ENCODE results near the gene ARID1A. TPM values are rescaled to one million over a fixed set of nuclear protein-coding genes. Genes with fewer than 3 reads are reported as not detected.
"Not testable (repeated sequence)": the region's sequence is repeated elsewhere in the genome, so short reads cannot be mapped to it uniquely, and the experiment has no call there.

Gene ARID1A
- 100 to 1,000 TPM in 1 of 2 experiments, 10 to 100 TPM in 1; 73.1 to 112 TPM for total RNA-seq

DNA sequence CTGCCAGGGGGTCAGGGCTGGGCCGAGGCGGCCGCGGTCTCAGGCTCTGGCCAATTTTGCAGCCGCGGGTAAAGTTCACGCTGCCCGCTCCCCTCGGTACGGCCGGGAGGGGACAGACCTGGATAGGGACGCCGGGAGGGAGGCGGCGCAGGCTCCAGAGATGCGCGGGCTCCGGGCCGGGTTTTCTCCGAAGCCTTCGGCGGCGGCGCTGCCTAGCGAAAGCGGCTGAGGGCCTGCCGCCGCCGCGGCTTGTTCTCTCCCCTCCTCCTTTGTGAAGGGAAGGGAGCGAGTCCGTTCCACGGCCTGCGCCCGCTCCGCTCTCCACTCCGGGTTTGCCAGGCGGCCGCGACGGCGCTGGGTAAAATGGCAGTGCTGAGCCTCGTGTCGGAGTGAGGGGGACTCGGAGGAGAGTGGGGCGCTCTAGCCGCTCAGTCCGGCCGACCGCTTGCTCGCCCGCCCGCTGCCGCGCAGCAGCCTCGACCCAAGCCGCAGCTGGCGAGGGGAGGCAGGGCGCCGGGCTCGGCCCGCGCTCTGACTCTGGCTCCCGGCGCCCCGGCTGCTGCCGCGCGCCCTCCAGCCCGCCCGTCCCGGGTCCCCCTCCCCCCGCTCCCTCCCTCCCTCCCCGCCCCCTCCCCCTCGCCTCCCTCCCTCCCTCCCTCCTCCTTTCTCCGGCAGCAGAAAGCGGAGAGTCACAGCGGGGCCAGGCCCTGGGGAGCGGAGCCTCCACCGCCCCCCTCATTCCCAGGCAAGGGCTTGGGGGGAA lies at the start of gene ARID1A:
TSS of gene ARID1A (plus strand) at position 660 of the 763 bp plus-strand sequence. CDS start 389 bp downstream, outside the sequence.
- intact Hi-C loops (cut with DNase I, micrococcal nuclease): loop anchor here in 1 of 2 experiments (1.0 to 10.0 kb wide), 5 partner anchors 115 to 1951 kb away; partner anchors contain the start of genes CLIC4, GPATCH3, HMGN2 and TRNAU1AP
- POLR2A ChIA-PET: interaction anchor here (5.2 to 7.4 kb wide), 2 partner anchors 93 to 94 kb away, joined by 73 to 83 read pairs; partner anchors contain the start of gene PIGV
- ATAC-seq (peak; percentile 55), DNase-seq (peak; percentile 97)
- CTCF ChIA-PET: no interaction called here
- Mint-ChIP-seq H3K27me3 (no peaks in the 10 kb centered on the region), H3K36me3 (ENCODE audit: low read depth) (no peaks in the 10 kb centered on the region), H3K27ac (peak within 1 kb of the TSS; percentile 91), H3K4me1 (peaks cover 30% of the 10 kb centered on the region), H3K4me3 (peak within 1 kb of the TSS; percentile 81), H3K9me3 (ENCODE audit: low read depth) (no peaks in the 10 kb centered on the region)

DNA sequence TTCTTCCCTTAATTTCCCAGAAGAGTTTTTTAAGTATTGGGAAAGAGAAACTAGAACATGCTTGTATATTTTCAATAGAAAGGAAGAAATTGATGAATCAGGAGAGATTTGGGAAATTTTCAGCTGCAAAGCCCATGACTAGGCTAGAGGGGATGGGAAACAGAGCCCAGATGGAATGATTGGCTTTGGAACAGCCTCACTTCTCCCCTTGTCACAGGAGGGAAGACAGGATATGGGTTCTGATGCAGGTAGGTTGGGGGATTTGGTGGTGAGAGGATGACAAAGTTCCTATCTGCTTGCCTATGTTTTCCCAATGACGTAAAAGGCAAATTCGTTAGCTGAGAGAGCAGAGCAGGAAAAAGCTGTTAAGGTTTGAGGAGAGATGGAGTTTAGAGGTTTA lies 31.0 kb upstream of the ARID1A start:
- CTCF ChIA-PET: interaction anchor here (0.6 to 2.2 kb wide), 3 partner anchors 12 to 27 kb away, joined by 3 to 6 read pairs (median 3); no protein-coding TSS in a partner anchor
- intact Hi-C loops (cut with DNase I, micrococcal nuclease): no loop called here

DNA sequence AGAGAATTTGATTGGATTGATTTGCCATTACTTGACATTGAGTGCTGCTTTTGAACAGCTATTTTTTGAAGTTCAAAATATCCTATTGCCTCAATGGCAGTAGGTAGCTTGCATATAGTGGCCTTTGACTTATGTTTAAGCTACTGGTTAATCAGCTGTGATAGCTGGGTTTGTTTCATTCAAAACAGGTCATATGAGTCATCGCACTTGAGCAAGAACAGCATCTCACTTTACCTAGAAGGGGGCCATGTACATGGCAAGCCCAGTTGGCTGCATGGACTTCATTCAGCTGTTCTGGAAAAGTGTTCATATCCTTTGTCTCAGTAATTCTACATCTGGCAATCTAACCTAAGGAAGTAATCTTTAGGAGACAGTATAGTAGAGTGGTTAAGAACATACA lies 29.0 kb upstream of the ARID1A start:
- H3K4me3 Mint-ChIP-seq: no peak overlapping the region
- ChIA-PET POLR2A (interaction anchor here (0.5 to 0.7 kb wide), 4 partner anchors 28 to 254 kb away, joined by 3 to 14 read pairs (median 6); no protein-coding TSS in a partner anchor), CTCF (interaction anchor here (0.8 to 2.2 kb wide), 9 partner anchors 10 to 122 kb away, joined by 3 to 9 read pairs (median 4); no protein-coding TSS in a partner anchor)
- ATAC-seq (peak; percentile 96), DNase-seq (peak; percentile 39)
- intact Hi-C loops (cut with DNase I, micrococcal nuclease): no loop called here
- H3K27ac Mint-ChIP-seq: no peak overlapping the region
- H3K27me3 Mint-ChIP-seq: no peaks in the 10 kb centered on the region
- H3K9me3 Mint-ChIP-seq (ENCODE audit: low read depth): no peaks in the 10 kb centered on the region
- H3K36me3 Mint-ChIP-seq (ENCODE audit: low read depth): no peaks in the 10 kb centered on the region
- H3K4me1 Mint-ChIP-seq: peaks cover 10% of the 10 kb centered on the region

More for the DNA sequence above, 31.0 kb upstream of the ARID1A start:
- no peak for ATAC-seq
- Mint-ChIP-seq H3K27me3 (no peaks in the 10 kb centered on the region), H3K4me3 (no peak overlapping the region), H3K9me3 (ENCODE audit: low read depth) (no peaks in the 10 kb centered on the region), H3K36me3 (ENCODE audit: low read depth) (no peaks in the 10 kb centered on the region), H3K27ac (no peak overlapping the region), H3K4me1 (peaks cover 10% of the 10 kb centered on the region)
- POLR2A ChIA-PET: no interaction called here
- no peak for DNase-seq

DNA sequence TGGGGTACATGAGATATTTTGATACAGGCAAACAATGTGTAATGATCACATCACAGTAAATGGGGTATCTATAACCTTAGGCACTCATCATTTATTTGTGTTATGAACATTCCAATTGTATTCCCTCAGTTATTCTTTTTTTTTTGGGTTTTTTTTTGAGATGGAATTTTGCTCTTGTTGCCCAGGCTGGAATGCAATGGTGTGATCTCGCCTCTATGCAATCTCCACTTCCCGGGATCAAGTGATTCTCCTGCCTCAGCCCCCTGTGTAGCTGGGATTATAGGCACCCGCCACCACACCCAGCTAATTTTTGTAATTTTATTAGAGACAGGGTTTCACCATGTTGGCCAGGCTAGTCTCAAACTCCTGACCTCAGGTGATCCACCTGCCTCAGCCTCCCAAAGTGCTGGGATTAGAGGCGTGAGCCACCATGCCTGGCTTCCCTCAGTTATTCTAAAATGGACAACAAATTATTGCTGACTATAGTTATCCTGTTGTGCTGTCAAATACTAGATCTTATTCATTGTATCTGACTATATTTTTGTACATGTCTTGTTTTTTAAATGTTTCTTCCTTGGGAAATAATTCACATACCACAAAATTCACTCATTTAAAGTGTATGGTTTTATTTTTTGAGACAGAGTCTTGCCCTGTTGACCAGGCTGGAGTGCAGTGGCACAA lies 27.6 kb upstream of the ARID1A start:
- H3K36me3 Mint-ChIP-seq (ENCODE audit: low read depth); H3K27ac Mint-ChIP-seq; H3K4me1 Mint-ChIP-seq; POLR2A ChIA-PET; H3K4me3 Mint-ChIP-seq; H3K9me3 Mint-ChIP-seq (ENCODE audit: low read depth); CTCF ChIA-PET; H3K27me3 Mint-ChIP-seq; intact Hi-C loops (cut with DNase I, micrococcal nuclease); ATAC-seq; DNase-seq: not testable (repeated sequence)

DNA sequence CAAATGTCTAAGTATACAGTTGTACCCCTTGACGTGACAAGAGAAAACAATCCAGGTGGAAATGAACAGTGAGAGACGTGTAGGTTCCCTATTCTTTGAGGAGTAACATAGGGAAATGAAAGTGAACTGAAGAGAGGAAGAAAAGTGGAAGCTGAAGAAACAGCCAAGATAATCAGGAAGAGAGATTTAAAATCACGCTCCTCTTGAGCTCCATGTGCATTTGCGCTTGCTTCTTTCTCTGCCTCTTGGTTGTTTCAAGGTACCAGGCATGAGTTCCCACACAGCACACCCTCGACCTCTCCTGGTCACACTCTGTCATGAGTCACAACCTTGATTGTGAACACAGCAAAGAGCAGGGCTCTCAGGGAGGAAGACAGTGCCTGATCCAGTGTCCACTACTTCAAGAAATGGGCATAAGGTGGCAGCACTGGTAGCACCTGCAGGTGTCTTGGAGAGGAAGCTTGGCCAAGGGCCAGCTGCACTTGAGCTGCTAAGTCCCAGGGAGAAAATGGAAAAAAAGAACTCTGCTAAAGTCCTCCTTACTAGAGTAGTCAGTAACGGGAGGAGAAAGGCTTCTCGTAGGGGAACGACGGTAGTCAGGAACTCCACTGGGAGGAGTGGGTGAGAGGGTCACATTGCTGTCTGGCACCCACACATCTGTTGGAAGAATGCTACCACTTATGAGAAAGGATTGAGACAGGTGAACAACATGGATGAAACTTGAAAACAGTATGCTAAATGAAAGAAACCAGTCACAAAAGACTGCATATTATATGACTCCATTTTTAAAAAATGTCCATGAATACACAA lies 18.3 kb upstream of the ARID1A start:
- Mint-ChIP-seq H3K9me3 (ENCODE audit: low read depth) (no peaks in the 10 kb centered on the region), H3K27me3 (no peaks in the 10 kb centered on the region), H3K27ac (peak overlapping the region; percentile 48), H3K4me3 (peak overlapping the region; percentile 1), H3K36me3 (ENCODE audit: low read depth) (no peaks in the 10 kb centered on the region), H3K4me1 (peaks cover 15% of the 10 kb centered on the region)
- intact Hi-C loops (cut with DNase I, micrococcal nuclease): loop anchor here (1.0 to 2.0 kb wide), 3 partner anchors 15 to 112 kb away; no protein-coding TSS in a partner anchor
- POLR2A ChIA-PET: no interaction called here
- peak; percentile 74 for DNase-seq
- CTCF ChIA-PET: interaction anchor here (0.6 to 3.3 kb wide), 14 partner anchors 9 to 114 kb away, joined by 3 to 30 read pairs (median 4); no protein-coding TSS in a partner anchor
- peak; percentile 100 for ATAC-seq

DNA sequence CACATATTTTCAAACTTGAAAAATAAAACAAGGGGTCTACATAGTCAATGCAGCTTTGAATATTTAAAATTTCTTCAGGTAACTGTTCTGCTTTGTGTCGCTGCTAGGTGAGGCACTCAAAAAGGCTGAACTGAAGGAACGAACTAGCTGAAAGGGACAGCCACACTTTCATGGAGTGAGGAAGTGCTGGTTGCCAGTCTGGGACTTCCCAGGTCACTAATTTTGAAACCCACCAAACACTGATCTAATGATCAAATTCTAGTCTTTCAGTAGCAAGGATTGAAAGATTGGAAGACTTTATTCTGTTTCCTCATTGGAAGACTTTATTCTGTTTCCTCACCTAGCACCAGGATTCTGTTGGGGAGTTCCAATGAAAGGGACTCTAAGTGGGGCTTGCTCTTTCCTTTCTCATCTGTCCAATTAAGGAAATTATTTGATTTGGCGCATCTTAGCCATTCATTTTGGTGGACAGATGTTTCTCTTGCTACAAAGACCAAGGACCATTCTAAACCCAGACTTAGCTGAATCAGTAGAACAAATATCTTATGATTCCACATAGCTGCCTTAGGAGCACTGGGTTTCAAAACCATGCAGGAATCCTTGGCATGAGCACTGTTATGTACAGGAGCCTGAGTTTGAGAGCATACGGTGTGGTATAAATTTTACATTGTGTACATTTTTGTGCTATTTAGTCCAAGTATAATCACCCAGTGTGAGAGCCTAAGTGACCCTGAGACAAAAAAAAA lies 10.9 kb upstream of the ARID1A start:
- Mint-ChIP-seq H3K4me1 (peaks cover 12% of the 10 kb centered on the region), H3K27me3 (no peaks in the 10 kb centered on the region), H3K4me3 (no peak overlapping the region), H3K36me3 (ENCODE audit: low read depth) (no peaks in the 10 kb centered on the region), H3K9me3 (ENCODE audit: low read depth) (no peaks in the 10 kb centered on the region), H3K27ac (no peak overlapping the region)
- intact Hi-C loops (cut with DNase I, micrococcal nuclease): no loop called here
- ChIA-PET CTCF (interaction anchor here (0.6 to 1.8 kb wide), 2 partner anchors 32 to 105 kb away, joined by 4 to 5 read pairs; no protein-coding TSS in a partner anchor), POLR2A (no interaction called here)
- ATAC-seq: no peak
- DNase-seq: no peak

DNA sequence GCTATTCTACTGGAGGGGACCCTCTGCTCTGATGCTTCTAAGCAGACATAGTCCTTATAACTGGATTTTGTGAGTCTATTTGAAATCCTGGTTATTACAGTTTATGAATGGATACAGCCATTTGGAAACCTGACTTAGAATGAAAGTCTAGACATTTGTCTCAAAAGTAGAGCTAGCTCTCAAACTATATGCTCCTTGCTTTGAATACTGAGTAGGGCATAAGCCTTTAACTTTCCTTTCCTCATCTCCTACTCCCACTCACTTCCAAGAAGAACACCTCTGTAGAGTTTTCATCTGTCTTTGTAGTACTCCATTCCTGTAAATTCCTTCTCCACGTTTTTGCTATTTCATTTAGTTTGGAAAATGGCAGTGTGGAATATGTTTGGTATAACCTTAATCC lies 9.0 kb upstream of the ARID1A start:
- no peak overlapping the region for H3K27ac Mint-ChIP-seq
- H3K9me3 Mint-ChIP-seq (ENCODE audit: low read depth): no peaks in the 10 kb centered on the region
- no peaks in the 10 kb centered on the region for H3K27me3 Mint-ChIP-seq
- ATAC-seq: peak; percentile 36
- intact Hi-C loops (cut with DNase I, micrococcal nuclease): no loop called here
- H3K4me3 Mint-ChIP-seq: no peak overlapping the region
- DNase-seq: no peak
- ChIA-PET POLR2A (no interaction called here), CTCF (interaction anchor here (0.9 to 1.4 kb wide), 2 partner anchors 9 to 34 kb away, joined by 4 read pairs; no protein-coding TSS in a partner anchor)
- H3K4me1 Mint-ChIP-seq: peaks cover 15% of the 10 kb centered on the region
- H3K36me3 Mint-ChIP-seq (ENCODE audit: low read depth): no peaks in the 10 kb centered on the region

DNA sequence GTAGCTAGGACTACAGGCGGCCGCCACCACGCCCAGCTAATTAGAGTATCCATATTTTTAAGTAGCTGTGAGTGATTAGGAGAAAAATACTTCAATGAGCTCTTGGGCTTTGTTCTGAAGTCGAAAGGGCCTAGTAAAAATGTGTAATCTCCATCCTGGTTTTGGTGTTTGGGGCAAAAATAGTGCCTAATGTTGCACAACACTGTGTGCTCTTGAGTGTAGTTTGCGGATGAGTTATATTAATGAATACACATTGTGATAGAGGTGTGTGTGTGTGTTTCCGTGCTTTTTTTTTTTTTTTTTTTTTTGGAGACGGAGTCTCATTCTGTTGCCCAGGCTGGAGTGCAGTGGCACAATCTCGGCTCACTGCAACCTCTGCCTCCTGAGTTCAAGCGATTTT lies 6.3 kb upstream of the ARID1A start:
- Mint-ChIP-seq H3K36me3 (ENCODE audit: low read depth) (no peaks in the 10 kb centered on the region), H3K4me3 (no peak overlapping the region), H3K27ac (no peak overlapping the region), H3K27me3 (no peaks in the 10 kb centered on the region), H3K4me1 (peaks cover 29% of the 10 kb centered on the region), H3K9me3 (ENCODE audit: low read depth) (no peaks in the 10 kb centered on the region)
- no peak for ATAC-seq
- intact Hi-C loops (cut with DNase I, micrococcal nuclease): no loop called here
- CTCF ChIA-PET: interaction anchor here (1.2 to 5.3 kb wide), 2 partner anchors 12 to 100 kb away, joined by 7 to 64 read pairs; partner anchors contain the start of gene PIGV
- no peak for DNase-seq
- POLR2A ChIA-PET: interaction anchor here (0.6 kb wide), 1 partner anchor 46 kb away, joined by 4 read pairs; no protein-coding TSS in a partner anchor

DNA sequence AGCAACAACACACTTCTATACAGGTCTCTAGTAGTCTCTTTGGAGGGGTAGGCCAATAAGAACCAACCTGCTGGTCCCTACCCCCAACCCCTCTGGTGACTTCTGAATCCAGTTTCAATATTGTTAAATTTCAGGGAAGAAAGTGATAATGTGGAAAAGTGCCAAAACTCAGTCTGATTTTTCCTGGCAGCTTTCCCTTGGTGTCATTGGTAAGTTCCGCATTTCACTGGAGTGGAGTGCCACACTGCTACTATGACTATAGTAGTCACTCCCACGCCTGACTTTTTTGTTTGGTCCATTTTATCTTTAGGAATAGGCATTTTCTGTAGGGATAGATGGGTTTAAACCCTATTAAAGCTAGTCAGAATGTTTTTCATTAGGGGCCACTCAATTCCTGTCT lies 5.7 kb upstream of the ARID1A start:
- intact Hi-C loops (cut with DNase I, micrococcal nuclease): loop anchor here in 1 of 2 experiments (10.0 kb wide), 2 partner anchors 1865 to 1945 kb away; partner anchors contain the start of genes CLIC4 and TRNAU1AP
- no peak for ATAC-seq

DNA sequence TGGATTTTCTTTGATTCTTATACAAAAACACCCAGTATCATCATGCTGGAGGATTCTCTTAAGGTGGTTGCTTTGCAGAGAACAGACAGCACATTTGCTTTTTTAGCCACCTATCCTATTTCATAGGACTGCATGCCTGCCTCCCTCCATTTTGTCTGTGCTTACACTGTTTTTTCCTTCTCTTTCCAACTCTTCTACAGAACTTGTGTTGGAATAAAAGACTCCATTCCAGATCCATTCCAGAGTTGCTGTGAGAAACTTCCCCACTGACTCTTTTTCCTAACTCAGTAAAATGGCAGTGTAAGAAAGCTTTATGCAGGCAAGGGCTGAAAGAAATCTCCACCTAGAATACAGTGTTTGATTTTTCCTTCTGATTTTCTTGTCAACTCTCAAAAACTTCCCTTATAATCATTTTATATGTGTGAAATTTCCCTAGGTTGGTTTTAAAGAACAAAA lies 5.2 kb upstream of the ARID1A start:
- ChIA-PET POLR2A (interaction anchor here (5.2 kb wide), 1 partner anchor 99 kb away, joined by 73 read pairs; the partner anchor contains the start of gene PIGV), CTCF (interaction anchor here (0.9 to 5.3 kb wide), 5 partner anchors 17 to 143 kb away, joined by 3 to 64 read pairs (median 6); partner anchors contain the start of gene PIGV)
- Mint-ChIP-seq H3K27me3 (no peaks in the 10 kb centered on the region), H3K36me3 (ENCODE audit: low read depth) (no peaks in the 10 kb centered on the region), H3K4me3 (no peak overlapping the region), H3K4me1 (peaks cover 36% of the 10 kb centered on the region), H3K27ac (no peak overlapping the region), H3K9me3 (ENCODE audit: low read depth) (no peaks in the 10 kb centered on the region)
- intact Hi-C loops (cut with DNase I, micrococcal nuclease): loop anchor here in 1 of 2 experiments (10.0 kb wide), 2 partner anchors 1864 to 1946 kb away; partner anchors contain the start of genes CLIC4 and TRNAU1AP
- DNase-seq (no peak), ATAC-seq (no peak)

More for the DNA sequence above, 5.7 kb upstream of the ARID1A start:
- CTCF ChIA-PET: interaction anchor here (0.9 to 5.3 kb wide), 3 partner anchors 38 to 143 kb away, joined by 3 to 64 read pairs (median 3); partner anchors contain the start of gene PIGV
- H3K4me3 Mint-ChIP-seq: no peak overlapping the region
- H3K27ac Mint-ChIP-seq: no peak overlapping the region
- no peaks in the 10 kb centered on the region for H3K9me3 Mint-ChIP-seq (ENCODE audit: low read depth)
- POLR2A ChIA-PET: interaction anchor here (0.6 kb wide), 1 partner anchor 47 kb away, joined by 4 read pairs; no protein-coding TSS in a partner anchor
- no peaks in the 10 kb centered on the region for H3K36me3 Mint-ChIP-seq (ENCODE audit: low read depth)
- H3K27me3 Mint-ChIP-seq: no peaks in the 10 kb centered on the region
- H3K4me1 Mint-ChIP-seq: peaks cover 36% of the 10 kb centered on the region
- no peak for DNase-seq

Measured in activated CD4-positive, alpha-beta T cell treated with anti-CD3 and anti-CD28 coated beads for 36 hours (primary cell).